ENCODE results near the gene ARHGAP32.

Gene ARHGAP32

GRCh38 chr11:129106788-129107187 is 85.3 kb downstream of the ARHGAP32 start:
- no peak for DNase-seq

GRCh38 chr11:129102756-129103155 is 89.4 kb downstream of the ARHGAP32 start:
- DNase-seq, result no peak

- DNase-seq, result no peak
Observed at GRCh38 chr11:129102225-129102624, 89.9 kb downstream of the ARHGAP32 start.

DNA sequence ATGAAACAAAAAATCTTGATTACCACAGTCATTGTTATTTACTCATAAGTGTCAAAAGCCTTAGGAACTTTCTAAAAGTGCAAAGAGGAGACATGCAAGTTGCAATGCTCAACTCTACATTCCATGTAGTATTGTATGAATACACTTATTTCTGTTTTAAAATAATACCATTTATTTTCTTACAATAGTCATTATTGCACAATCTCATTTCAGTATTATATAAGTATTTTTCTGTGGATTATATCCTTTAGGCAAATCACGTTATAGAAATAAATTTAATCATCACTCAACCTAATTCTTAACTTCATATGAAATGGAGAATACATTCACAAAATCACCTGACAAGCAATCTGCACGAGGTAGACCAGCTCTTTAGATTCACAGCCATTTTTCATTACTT is 98.8 kb downstream of the ARHGAP32 start:
- DNase-seq, result no peak

GRCh38 chr11:129090056-129090455 is 102.1 kb downstream of the ARHGAP32 start:
- no peak for DNase-seq

- no peak for DNase-seq
Observed at GRCh38 chr11:129089279-129089678, 102.8 kb downstream of the ARHGAP32 start.

DNA sequence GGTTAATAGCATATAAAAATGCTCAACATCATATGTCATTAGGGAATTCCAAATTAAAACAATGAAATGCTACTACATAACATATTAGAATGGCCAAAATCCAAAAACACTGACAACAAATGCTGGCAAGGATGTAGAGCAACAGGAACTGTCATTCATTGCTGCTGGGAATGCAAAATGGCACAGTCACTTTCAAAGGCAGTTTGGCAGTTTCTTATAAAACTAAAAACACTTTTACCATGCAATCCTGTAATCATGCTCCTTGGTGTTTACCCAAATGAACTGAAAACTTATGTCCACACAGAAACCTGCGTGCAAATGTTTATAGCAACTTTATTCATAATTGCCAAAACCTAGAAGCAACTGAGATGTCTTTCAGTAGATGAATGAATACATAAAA is 105.1 kb downstream of the ARHGAP32 start:
- no peak for DNase-seq

GRCh38 chr11:129077191-129077590 is 114.9 kb downstream of the ARHGAP32 start:
- no peak for DNase-seq

GRCh38 chr11:129075757-129076156 is 116.4 kb downstream of the ARHGAP32 start:
- DNase-seq, result no peak

DNA sequence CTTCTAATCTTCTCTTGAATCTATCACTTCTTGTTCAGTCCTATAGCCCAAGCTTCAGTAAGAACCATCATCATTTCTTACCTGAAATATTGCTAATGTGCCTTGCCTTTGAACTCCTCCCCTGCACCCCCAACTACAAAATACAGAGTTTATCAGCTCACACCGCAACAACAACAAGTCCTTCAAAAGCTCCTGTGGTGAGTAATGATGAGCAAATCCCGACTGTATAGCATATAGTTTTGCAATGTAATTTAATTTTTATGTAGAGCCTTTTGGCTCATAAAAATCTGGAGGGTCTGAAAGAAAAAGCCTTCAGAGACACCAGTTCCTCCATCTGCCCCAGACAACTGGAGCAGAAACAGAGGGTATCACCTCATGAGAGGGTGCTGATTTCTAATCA is 124.7 kb downstream of the ARHGAP32 start:
- no peak for DNase-seq

- no peak for DNase-seq
Observed at GRCh38 chr11:129066229-129066628, 125.9 kb downstream of the ARHGAP32 start.

DNA sequence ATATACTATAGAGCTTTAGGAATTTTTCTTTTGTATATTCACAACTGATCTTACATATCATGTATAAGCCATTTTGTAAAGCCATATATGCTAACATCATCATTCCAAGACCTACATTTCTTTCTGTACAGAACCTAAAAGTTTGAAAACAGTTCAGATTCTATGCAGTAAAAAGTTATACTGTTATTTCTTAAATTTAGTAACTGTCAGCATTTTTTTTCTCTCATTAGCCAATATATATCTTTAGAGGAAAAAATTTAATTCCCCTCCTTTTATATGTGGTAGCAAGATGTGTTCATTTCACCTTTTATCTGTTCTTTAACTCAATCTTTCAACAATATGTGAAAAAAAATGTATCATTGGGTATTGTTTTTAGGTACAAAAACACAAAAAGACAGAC is 129.0 kb downstream of the ARHGAP32 start:
- no peak for DNase-seq

DNA sequence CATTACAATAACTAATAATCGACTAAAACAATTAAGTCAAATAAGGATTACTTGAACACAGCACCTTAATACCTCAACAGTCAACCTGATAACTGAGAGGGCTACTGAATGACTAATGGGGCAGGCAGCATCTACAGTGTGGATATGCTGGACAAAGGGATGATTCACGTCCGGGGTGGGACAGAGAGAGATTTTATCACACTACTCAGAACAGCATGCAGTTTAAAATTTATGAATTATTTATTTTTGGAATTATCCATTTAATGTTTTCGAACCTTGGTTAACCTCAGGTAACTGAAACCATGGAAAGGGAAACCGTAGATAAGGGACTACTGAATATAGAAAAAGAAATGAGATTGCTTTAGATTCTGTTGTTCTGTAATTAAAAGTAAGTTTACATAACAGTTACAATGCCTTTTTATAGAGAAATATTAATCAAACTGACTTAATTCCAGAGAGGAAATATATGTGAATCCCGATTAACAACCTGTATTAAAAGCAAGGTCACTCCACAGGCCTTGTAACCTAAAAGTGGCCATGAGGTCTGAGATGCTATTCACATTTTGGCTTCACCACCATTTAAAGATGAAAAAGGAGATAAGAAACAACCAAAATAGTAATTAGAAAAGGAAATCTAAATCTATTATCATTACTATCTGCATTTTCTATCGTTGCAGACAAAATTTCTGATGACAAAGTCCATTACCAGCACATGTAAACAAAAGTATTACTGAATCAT is 130.5 kb downstream of the ARHGAP32 start:
- no peak for DNase-seq

- DNase-seq, result no peak
Observed at GRCh38 chr11:129056916-129057315, 135.2 kb downstream of the ARHGAP32 start.

- DNase-seq, result no peak
Observed at GRCh38 chr11:129055196-129055595, 136.9 kb downstream of the ARHGAP32 start.

DNA sequence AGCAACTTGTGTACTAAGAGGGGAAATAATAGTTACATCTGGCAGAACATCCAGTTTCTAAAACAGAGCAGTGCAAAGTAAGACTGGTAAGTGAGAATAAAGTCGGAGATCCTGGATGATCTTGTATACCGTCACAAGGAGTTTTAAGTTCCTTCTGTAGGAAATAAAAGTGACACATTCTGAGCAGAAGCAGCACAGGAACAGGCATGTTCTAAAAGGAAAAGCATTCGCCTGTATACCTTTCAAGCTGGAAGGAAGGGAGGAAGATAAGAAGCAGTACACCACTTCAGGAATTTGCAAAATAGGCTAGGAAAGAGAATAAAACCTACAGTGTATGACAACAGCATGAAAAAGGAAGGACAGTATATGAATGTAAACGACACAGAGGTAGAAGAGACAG is 143.2 kb downstream of the ARHGAP32 start:
- DNase-seq, result no peak

- no peak for DNase-seq
Observed at GRCh38 chr11:129045150-129045549, 147.0 kb downstream of the ARHGAP32 start.

DNA sequence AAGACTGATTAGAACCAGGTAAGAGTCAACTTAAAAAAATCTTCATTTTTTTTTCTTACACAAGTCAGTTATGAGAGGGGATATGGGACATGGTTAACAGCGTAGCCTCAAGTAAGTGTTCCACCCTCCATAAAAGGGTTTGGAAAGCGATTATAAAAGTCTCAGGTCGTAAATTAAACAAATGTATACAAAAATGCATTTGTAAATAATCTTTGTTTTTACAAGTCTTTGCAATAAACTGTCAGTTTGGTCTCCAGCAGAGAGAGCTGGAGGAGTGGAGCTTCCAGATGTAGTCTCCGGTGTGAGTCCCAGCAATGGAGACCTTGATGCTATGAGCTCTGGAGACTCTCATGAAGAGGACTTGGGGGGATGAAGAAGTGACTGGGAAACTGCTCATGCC is 149.6 kb downstream of the ARHGAP32 start:
- DNase-seq, result no peak

DNA sequence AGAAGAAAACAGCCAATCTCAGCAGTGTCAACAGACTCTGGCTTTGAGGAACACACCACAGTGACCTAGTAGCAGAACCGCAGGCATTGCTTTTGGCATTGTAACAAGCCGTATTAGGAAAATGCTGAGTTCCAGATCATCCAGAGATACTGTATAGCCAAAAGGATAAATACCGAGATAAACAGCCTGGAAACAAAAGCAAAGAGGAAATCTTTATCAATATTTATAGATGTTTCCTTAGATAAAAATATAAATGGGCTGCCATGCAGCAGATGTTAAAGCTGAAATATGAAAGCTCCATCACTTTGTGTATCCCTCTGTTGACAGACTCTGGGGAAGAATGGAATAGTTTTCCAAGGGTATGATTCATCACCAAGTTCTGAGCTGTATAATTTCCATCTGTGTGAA is 150.5 kb downstream of the ARHGAP32 start:
- no peak for DNase-seq

DNA sequence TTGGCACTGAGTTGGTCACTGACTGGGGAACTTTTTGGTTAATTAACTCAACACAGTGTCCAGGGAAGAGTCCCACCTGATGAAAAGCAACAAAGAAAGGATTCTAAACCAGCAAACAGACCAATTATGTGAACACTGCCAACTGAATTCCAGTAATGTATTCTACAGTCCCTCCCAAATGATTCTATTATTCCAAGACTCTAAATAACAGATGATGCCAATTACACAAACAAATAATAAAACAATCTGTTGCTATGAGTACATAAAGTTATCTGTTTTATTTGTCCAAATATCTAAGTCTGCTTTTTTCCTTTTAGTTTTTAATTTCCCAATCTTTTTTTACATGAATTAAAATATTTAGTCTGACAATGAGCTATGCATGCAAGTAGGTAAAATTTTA is 151.2 kb downstream of the ARHGAP32 start:
- no peak for DNase-seq

DNA sequence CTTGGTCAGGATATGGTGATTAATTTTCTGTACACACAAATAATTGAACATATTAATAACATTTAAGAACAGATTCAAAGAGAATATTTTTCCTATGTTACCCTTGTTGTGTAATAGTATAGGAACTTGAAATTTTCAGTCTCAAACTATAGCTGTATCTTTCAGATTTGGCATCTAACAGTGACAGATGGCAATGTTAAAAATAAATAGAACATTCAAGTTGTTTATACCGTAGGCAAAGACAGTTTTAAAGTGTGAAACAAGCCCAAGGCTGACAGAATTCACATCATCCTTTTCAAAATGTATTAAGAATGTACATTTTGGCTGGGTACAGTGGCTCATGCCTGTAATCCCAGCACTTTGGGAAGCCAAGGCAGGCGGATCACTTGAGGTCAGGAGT is 156.9 kb downstream of the ARHGAP32 start:
- DNase-seq, result no peak

- DNase-seq, result no peak
Observed at GRCh38 chr11:129034001-129034400, 158.1 kb downstream of the ARHGAP32 start.

DNA sequence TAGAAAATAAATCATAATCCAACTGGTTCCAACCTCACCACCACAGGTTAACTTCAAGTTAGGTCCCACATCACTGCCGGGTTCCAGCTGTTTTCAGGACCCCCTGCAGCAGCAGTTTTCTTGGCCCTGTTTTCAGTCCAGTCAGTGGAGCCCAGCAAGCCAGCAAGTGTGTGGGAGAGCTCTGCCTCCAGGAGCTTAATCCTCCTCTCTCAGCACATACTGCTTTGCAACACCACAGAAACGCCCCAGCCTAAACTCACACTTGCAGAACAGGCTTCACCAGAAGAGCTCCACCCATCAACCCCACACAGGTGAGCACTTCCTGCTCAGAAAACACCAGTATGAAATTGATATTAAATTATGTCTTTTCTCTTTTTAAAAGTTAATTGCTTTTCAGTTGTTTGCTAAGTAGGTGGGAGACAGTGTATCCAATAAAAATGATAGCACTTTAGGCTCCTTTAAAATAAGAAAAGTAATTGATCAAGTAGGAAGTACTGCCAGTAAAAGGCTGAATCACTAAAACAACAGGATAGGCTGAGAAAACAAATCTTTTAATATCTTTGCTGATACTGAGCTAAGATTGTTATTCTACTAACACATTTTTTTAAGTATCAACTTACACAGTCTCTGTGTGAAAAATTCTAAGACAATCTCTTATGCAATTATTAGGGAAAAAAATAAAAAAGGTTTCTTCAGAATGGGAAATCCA is 168.0 kb downstream of the ARHGAP32 start:
- no peak for DNase-seq

GRCh38 chr11:129021295-129021694 is 170.8 kb downstream of the ARHGAP32 start:
- no peak for DNase-seq

- no peak for DNase-seq
Observed at GRCh38 chr11:129018991-129019390, 173.1 kb downstream of the ARHGAP32 start.

Measured in KG1 (cell line).